K562 (cell line): ENCODE measurements around the gene ATXN1. TPM values are rescaled to one million over a fixed set of nuclear protein-coding genes. Genes with fewer than 3 reads are reported as not detected.

Experiments used
- CAMTA2 ChIP-seq: fragments of 250-450 bp; sonication (Bioruptor Pico); conservative IDR thresholded peaks from 2 replicates; pipeline ENCODE4 v1.5.1; 2022
- DACH1 ChIP-seq: fragments of 450-650 bp; IDR thresholded peaks from 2 replicates; pipeline ENCODE4 v1.6.1; 2018; ENCODE audit not compliant: partially characterized antibody
- FOXP1 ChIP-seq: sonication (generic); formaldehyde crosslinking; IDR thresholded peaks from 2 replicates; pipeline ENCODE4 v1.8.0; 2022; ENCODE audit warnings: mild to moderate bottlenecking, missing genetic modification reagents
- NBN ChIP-seq: fragments of 450-650 bp; IDR thresholded peaks from 2 replicates; pipeline ENCODE4 v1.6.1; 2016; ENCODE audit warnings: low read depth, mild to moderate bottlenecking
- NELFE ChIP-seq: IDR thresholded peaks from 2 replicates; pipeline ENCODE4 v1.6.1; 2011; ENCODE audit warnings: mild to moderate bottlenecking; ENCODE audit not compliant: insufficient read depth, insufficient read length
- NR2C1 ChIP-seq, 2 experiments: fragments of 450-650 bp; IDR thresholded peaks; 2 replicates each; pipeline ENCODE4 v1.6.1; 2017; ENCODE audit warnings: mild to moderate bottlenecking in 2 of 2, antibody characterized with exemption in 1 of 2, inconsistent platforms in 1 of 2, missing compliant biosample characterization in 1 of 2, missing genetic modification characterization in 1 of 2
- PHF21A ChIP-seq: fragments of 450-650 bp; IDR thresholded peaks from 2 replicates; pipeline ENCODE4 v1.6.1; 2017; ENCODE audit warnings: low read depth, borderline replicate concordance
- SMAD3 ChIP-seq: fragments of 450-650 bp; formaldehyde crosslinking; conservative IDR thresholded peaks from 2 replicates; pipeline ENCODE4 v1.4.0; 2020; ENCODE audit warnings: mild to moderate bottlenecking
- SNRNP70 ChIP-seq: fragments of 200-400 bp; formaldehyde crosslinking; optimal IDR thresholded peaks from 2 replicates; pipeline ENCODE3; 2017; ENCODE audit warnings: low read depth, low read length
- ZC3H4 ChIP-seq: sonication (generic); formaldehyde crosslinking; IDR thresholded peaks from 2 replicates; pipeline ENCODE4 v1.9.0; 2021; ENCODE audit warnings: missing genetic modification reagents, borderline replicate concordance
- ZNF644 ChIP-seq: fragments of 200-800 bp; sonication (Bioruptor generic); IDR thresholded peaks from 2 replicates; pipeline ENCODE4 v1.6.1; 2016; ENCODE audit warnings: low read depth, missing genetic modification characterization, missing compliant biosample characterization
- polyA plus RNA-seq, 8 experiments: library from polyadenylated mRNA; depleted of rRNA in 4 of 8; stranded (reverse) in 5 of 8; unstranded in 3 of 8; fragments of >200 nt; fragmentation: Nextera tagmentation in 2 of 8; fragmentation: Illumina TruSeq in 1 of 8; extraction: Ambion mirVana in 2 of 8; extraction: Trizol in 1 of 8; gene quantifications; 2 replicates each; pipeline versions ENCODE4 v1.2.1 to v1.2.3, GENCODE V29; 2011 to 2014; ENCODE audit warnings: inconsistent platforms in 1 of 8, missing spikeins in 1 of 8
- total RNA-seq, 7 experiments: library from RNA; depleted of rRNA in 6 of 7; stranded (reverse); fragments of >200 nt in 6 of 7; fragmentation: Illumina TruSeq in 2 of 7; extraction: Trizol in 2 of 7; gene quantifications; 2 replicates each; pipeline versions ENCODE4 v1.2.1 to v1.2.3, GENCODE V29; 2011 to 2021; ENCODE audit warnings: low replicate concordance in 1 of 7
- TF ChIP-seq, protein P1 (sequence below): fragments of 250-450 bp; sonication (Bioruptor Pico); IDR thresholded peaks from 2 replicates; pipeline ENCODE4 v1.8.0; 2021; ENCODE audit warnings: moderate library complexity, mild to moderate bottlenecking, inconsistent platforms
- TF ChIP-seq, protein P2 (sequence below), 3 experiments: fragments of 200-800 bp in 1 of 3; sonication (Bioruptor generic) in 1 of 3; sonication (generic) in 1 of 3; formaldehyde crosslinking in 1 of 3; IDR thresholded peaks; 2 replicates each; pipeline versions ENCODE4 v1.6.1 to v1.8.0; 2016 to 2022; ENCODE audit warnings: mild to moderate bottlenecking in 2 of 3, missing compliant biosample characterization in 2 of 3, missing genetic modification characterization in 2 of 3, missing genetic modification reagents in 1 of 3
- TF ChIP-seq, protein P3 (sequence below), 2 experiments: IDR thresholded peaks in 1 of 2; conservative IDR thresholded peaks in 1 of 2; 2 replicates each; pipeline ENCODE4 v1.6.1; 2016; ENCODE audit warnings: low read depth in 2 of 2, mild to moderate bottlenecking in 1 of 2, missing compliant biosample characterization in 1 of 2, missing genetic modification characterization in 1 of 2, moderate library complexity in 1 of 2
- TF ChIP-seq, protein P4 (sequence below), 2 experiments: fragments of 200-800 bp in 1 of 2; sonication (Bioruptor generic) in 1 of 2; sonication (generic) in 1 of 2; formaldehyde crosslinking in 1 of 2; IDR thresholded peaks in 1 of 2; conservative IDR thresholded peaks in 1 of 2; 2 replicates each; pipeline versions ENCODE4 v1.5.0 to v1.6.1; 2016 to 2020; ENCODE audit warnings: missing compliant biosample characterization in 1 of 2, missing genetic modification characterization in 1 of 2, missing genetic modification reagents in 1 of 2

Gene ATXN1
- total and polyA plus RNA-seq, 9 of the 15 experiments (the other 6 are each of a cell fraction or from before 2014, with no cell fraction given), result under 0.01 to 1.2 (median 0.58) TPM

DNA sequence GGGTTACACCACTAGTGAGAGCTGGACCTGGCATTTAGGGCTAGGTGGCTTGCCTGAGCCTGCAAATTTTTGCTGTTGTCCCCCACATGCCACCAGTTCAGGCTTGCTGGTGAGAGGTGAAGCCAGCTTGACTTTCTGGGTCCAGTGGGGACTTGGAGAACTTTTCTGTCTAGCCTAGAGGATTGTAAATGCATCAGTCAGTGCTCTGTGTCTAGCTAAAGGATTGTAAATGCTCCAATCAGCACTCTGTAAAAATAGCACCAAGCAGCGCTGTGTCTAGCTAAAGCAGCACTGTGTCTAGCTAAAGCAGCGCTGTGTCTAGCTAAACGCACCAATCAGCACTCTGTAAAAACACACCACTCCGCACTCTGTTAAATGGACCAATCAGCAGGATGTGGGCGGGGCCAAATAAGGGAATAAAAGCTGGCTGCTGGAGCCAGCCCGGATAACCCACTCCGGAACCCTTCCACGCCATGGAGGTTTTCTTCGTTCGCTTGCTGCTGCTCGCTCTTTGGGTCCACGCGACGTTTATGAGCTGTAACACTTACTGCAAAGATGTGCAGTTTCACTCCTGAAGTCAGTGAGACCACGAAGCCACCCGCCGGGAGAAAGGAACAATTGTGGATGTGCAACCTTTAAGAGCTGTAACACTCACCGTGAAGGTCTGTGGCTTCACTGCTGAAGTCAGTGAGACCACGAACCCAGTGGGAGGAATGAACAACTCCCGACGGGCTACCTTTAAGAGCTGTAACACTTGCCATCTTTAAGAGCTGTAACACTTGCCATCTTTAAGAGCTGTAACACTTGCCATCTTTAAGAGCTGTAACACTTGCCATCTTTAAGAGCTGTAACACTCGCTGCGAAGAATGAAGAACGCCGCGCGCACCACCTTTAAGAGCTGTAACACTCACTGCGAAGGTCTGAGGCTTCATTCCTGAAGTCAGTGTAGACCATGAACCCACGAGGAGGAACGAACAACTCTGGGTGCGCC is 495.6 kb downstream of the ATXN1 start (continued):
- TF ChIP-seq NELFE, result peak; percentile 70
- TF ChIP-seq SNRNP70, result peak; percentile 31
- TF ChIP-seq PHF21A, result peak; percentile 74
- peak; percentile 96 for TF ChIP-seq NBN
- TF ChIP-seq, protein P1, sequence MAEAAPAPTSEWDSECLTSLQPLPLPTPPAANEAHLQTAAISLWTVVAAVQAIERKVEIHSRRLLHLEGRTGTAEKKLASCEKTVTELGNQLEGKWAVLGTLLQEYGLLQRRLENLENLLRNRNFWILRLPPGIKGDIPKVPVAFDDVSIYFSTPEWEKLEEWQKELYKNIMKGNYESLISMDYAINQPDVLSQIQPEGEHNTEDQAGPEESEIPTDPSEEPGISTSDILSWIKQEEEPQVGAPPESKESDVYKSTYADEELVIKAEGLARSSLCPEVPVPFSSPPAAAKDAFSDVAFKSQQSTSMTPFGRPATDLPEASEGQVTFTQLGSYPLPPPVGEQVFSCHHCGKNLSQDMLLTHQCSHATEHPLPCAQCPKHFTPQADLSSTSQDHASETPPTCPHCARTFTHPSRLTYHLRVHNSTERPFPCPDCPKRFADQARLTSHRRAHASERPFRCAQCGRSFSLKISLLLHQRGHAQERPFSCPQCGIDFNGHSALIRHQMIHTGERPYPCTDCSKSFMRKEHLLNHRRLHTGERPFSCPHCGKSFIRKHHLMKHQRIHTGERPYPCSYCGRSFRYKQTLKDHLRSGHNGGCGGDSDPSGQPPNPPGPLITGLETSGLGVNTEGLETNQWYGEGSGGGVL (CRISPR knock-in tag), result no peak
- TF ChIP-seq FOXP1 (CRISPR knock-in tag), result peak; percentile 69; the same call in 1 of the 2 replicates
- TF ChIP-seq CAMTA2 (CRISPR knock-in tag), result peak; percentile 86; the same call in 1 of the 2 replicates
- TF ChIP-seq, protein P2, sequence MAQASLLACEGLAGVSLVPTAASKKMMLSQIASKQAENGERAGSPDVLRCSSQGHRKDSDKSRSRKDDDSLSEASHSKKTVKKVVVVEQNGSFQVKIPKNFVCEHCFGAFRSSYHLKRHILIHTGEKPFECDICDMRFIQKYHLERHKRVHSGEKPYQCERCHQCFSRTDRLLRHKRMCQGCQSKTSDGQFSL (CRISPR knock-in tag; IDR thresholded peaks at IDR 0.05), result no peak
- TF ChIP-seq, protein P2 (tag; IDR thresholded peaks at IDR 0.05), result no peak
- TF ChIP-seq DACH1, result no peak
- TF ChIP-seq, protein P3, sequence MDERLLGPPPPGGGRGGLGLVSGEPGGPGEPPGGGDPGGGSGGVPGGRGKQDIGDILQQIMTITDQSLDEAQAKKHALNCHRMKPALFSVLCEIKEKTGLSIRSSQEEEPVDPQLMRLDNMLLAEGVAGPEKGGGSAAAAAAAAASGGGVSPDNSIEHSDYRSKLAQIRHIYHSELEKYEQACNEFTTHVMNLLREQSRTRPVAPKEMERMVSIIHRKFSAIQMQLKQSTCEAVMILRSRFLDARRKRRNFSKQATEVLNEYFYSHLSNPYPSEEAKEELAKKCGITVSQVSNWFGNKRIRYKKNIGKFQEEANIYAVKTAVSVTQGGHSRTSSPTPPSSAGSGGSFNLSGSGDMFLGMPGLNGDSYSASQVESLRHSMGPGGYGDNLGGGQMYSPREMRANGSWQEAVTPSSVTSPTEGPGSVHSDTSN (CRISPR knock-in tag; IDR thresholded peaks at IDR 0.05; ENCODE audit: low read depth), result no peak
- TF ChIP-seq, protein P3 (tag; conservative IDR thresholded peaks at IDR 0.05; ENCODE audit: low read depth), result no peak
- TF ChIP-seq, protein P4, sequence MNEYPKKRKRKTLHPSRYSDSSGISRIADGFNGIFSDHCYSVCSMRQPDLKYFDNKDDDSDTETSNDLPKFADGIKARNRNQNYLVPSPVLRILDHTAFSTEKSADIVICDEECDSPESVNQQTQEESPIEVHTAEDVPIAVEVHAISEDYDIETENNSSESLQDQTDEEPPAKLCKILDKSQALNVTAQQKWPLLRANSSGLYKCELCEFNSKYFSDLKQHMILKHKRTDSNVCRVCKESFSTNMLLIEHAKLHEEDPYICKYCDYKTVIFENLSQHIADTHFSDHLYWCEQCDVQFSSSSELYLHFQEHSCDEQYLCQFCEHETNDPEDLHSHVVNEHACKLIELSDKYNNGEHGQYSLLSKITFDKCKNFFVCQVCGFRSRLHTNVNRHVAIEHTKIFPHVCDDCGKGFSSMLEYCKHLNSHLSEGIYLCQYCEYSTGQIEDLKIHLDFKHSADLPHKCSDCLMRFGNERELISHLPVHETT (CRISPR knock-in tag; conservative IDR thresholded peaks at IDR 0.05 in 1 of 2, IDR thresholded peaks at IDR 0.05 in 1 of 2), result peak in 1 of 2 experiments; percentile 45; a peak in 2 of 4 replicates
- peak; percentile 90 for TF ChIP-seq SMAD3 (CRISPR knock-in tag)
- TF ChIP-seq ZNF644 (tag), result no peak
- TF ChIP-seq NR2C1 (IDR thresholded peaks at IDR 0.05), result no peak
- TF ChIP-seq NR2C1 (tag; IDR thresholded peaks at IDR 0.05), result peak; percentile 23; the same call in 1 of the 2 replicates
- TF ChIP-seq ZC3H4 (CRISPR knock-in tag), result peak; percentile 97; the same call in 1 of the 2 replicates
